Trophoblast cell (in vitro differentiated cells and primary cell): ENCODE measurements around the gene MARVELD2.
A peak's percentile ranks its signal among the peaks of the same experiment; 100 is the strongest.
"Not testable (repeated sequence)": the region's sequence is repeated elsewhere in the genome, so short reads cannot be mapped to it uniquely, and the experiment has no call there.

Source experiments
- DNase-seq, 2 donors: peaks; one replicate each; pipeline ENCODE4 v3.0.0-alpha.2; 2016
- H2AFZ ChIP-seq: 2 replicates; pipeline ENCODE4 v1.6.1; 2013; ENCODE audit warnings: low read length, moderate library complexity, mild to moderate bottlenecking; ENCODE audit not compliant: insufficient read depth, poor library complexity
- H2AK5ac ChIP-seq: 2 replicates; pipeline ENCODE4 v1.6.1; 2013; ENCODE audit warnings: mild to moderate bottlenecking, low read length
- H2BK120ac ChIP-seq: 2 replicates; pipeline ENCODE4 v1.6.1; 2013; ENCODE audit warnings: low read length, mild to moderate bottlenecking, moderate library complexity; ENCODE audit not compliant: insufficient read depth, poor library complexity
- H2BK12ac ChIP-seq: 2 replicates; pipeline ENCODE4 v1.6.1; 2013; ENCODE audit warnings: mild to moderate bottlenecking, low read length, moderate library complexity
- H2BK5ac ChIP-seq: 2 replicates; pipeline ENCODE4 v1.6.1; 2013; ENCODE audit warnings: low read length, low read depth, moderate library complexity, mild to moderate bottlenecking; ENCODE audit not compliant: poor library complexity
- H3K14ac ChIP-seq: 2 replicates; pipeline ENCODE4 v1.6.1; 2013; ENCODE audit warnings: mild to moderate bottlenecking, low read length
- H3K18ac ChIP-seq: 2 replicates; pipeline ENCODE4 v1.6.1; 2013; ENCODE audit warnings: mild to moderate bottlenecking, low read length
- H3K23ac ChIP-seq: 2 replicates; pipeline ENCODE4 v1.6.1; 2013; ENCODE audit warnings: low read length
- H3K27ac ChIP-seq: 2 replicates; pipeline ENCODE4 v1.5.1; 2013; ENCODE audit warnings: low read depth, mild to moderate bottlenecking, inconsistent platforms, low read length, moderate library complexity
- H3K27me3 ChIP-seq: 2 replicates; pipeline ENCODE4 v1.6.1; 2013; ENCODE audit warnings: inconsistent platforms, mild to moderate bottlenecking, low read length, moderate library complexity; ENCODE audit not compliant: insufficient read depth
- H3K36me3 ChIP-seq, 2 experiments: 1 replicate in 1 of 2; 2 replicates in 1 of 2; pipeline ENCODE4 v1.6.1; 2013; ENCODE audit warnings: low read length in 2 of 2, mild to moderate bottlenecking in 2 of 2, moderate library complexity in 1 of 2; ENCODE audit not compliant: insufficient read depth in 2 of 2, control insufficient read depth in 1 of 2
- H3K4ac ChIP-seq: 2 replicates; pipeline ENCODE4 v1.6.1; 2013; ENCODE audit warnings: low read depth, mild to moderate bottlenecking, low read length, moderate library complexity
- H3K4me1 ChIP-seq, 2 experiments: 1 replicate in 1 of 2; 2 replicates in 1 of 2; pipeline ENCODE4 v1.6.1; 2013; ENCODE audit warnings: low read length in 2 of 2, mild to moderate bottlenecking in 2 of 2, moderate library complexity in 1 of 2; ENCODE audit not compliant: insufficient read depth in 2 of 2, control insufficient read depth in 1 of 2
- H3K4me2 ChIP-seq: 2 replicates; pipeline ENCODE4 v1.6.1; 2013; ENCODE audit warnings: inconsistent platforms, mild to moderate bottlenecking, low read length, moderate library complexity
- H3K4me3 ChIP-seq: 2 replicates; pipeline ENCODE4 v1.5.1; 2013; ENCODE audit warnings: mild to moderate bottlenecking, low read depth, low read length, inconsistent platforms
- H3K79me1 ChIP-seq: one replicate; pipeline ENCODE4 v1.6.1; 2013; ENCODE audit warnings: low read length
- H3K79me2 ChIP-seq: 2 replicates; pipeline ENCODE4 v1.6.1; 2013; ENCODE audit warnings: low read length, mild to moderate bottlenecking; ENCODE audit not compliant: control insufficient read depth, insufficient read depth, poor library complexity
- H3K9ac ChIP-seq: 2 replicates; pipeline ENCODE4 v1.6.1; 2013; ENCODE audit warnings: mild to moderate bottlenecking, low read length
- H3K9me3 ChIP-seq: 2 replicates; pipeline ENCODE4 v1.6.1; 2013; ENCODE audit warnings: low read depth, mild to moderate bottlenecking, control low read depth, inconsistent platforms, low read length; ENCODE audit not compliant: insufficient read depth
- H4K12ac ChIP-seq: 2 replicates; pipeline ENCODE4 v1.6.1; 2013; ENCODE audit warnings: low read depth, mild to moderate bottlenecking, low read length, moderate library complexity
- H4K8ac ChIP-seq: 2 replicates; pipeline ENCODE4 v1.6.1; 2013; ENCODE audit warnings: low read depth, mild to moderate bottlenecking, low read length, moderate library complexity
- H4K91ac ChIP-seq: one replicate; pipeline ENCODE4 v1.6.1; 2013; ENCODE audit warnings: low read depth, mild to moderate bottlenecking, low read length, moderate library complexity
- WGBS: extraction: QIAGEN DNeasy Blood & Tissue Kit; methylation state at CpG from one replicate; pipeline ENCODE4 v1.1.7; 2013; ENCODE audit warnings: missing lambda C conversion rate; ENCODE audit not compliant: insufficient read length, insufficient coverage; ENCODE audit errors: extremely low coverage; 5-methylcytosine and 5-hydroxymethylcytosine counted together

Gene MARVELD2

DNA sequence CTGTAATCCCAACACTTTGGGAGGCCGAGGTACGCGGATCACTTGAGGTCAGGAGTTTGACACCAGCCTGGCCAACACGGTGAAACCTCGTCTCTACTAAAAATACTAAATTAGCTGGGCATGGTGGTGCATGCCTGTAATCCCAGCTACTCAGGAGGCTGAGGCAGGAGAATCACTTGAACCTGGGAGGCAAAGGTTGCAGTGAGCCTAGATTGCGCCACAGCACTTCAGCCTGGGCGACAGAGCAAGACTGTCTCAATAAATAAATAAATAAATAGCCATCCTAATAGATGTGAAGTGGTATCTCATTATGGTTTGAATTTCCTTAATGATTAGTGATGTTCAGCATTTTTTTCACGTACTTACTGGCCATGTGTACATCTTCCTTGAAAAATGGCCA lies 35.6 kb downstream of the MARVELD2 start:
- not testable (repeated sequence) for H3K79me2 ChIP-seq

DNA sequence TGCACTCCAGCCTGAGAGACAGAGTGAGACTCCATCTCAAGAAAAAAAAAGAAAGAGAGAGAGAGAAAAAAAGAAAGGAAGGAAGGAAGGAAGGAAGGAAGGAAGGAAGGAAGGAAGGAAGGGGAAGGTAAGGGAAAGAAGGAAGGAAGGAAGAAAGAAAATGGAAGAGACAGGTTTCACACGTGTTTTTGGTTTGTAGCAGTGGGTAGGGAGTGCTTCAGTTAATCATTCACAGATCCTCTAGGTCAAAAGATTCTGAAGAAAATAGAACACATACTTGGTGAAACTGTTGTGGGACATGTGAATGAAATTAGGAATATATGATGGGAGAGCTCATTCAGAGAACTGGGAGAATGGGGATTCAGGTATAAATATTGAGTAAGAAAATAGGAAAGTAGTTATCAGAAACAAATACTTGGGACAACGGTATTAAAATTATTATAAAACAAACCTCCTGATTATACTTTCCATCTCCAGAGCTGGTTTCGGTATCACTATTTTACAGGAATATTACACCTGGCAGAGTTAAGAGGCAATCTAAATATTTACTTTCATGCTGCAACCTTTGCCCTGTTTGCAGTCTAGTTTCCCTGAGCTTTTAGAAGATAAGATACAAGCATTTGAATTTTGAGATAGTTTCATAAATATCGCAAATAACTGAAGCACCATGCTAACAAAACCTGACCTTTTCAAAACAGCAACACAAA lies 37.2 kb downstream of the MARVELD2 start:
- Histone ChIP-seq H3K27me3 (no peaks in the 10 kb centered on the region), H3K18ac (no peak overlapping the region), H3K4me2 (no peak overlapping the region), H3K79me1 (no peaks in the 10 kb centered on the region), H4K8ac (no peak overlapping the region), H2BK120ac (no peak overlapping the region), H3K79me2 (no peaks in the 10 kb centered on the region), H3K9me3 (no peaks in the 10 kb centered on the region), H3K4me3 (no peak overlapping the region), H3K14ac (no peak overlapping the region), H2BK5ac (no peak overlapping the region), H2BK12ac (no peak overlapping the region), H2AK5ac (no peak overlapping the region), H2AFZ (no peak overlapping the region), H4K12ac (no peak overlapping the region), H3K9ac (no peak overlapping the region), H3K23ac (no peak overlapping the region), H4K91ac (no peak overlapping the region), H3K4me1 (no peaks in the 10 kb centered on the region), H3K4ac (no peak overlapping the region), H3K27ac (no peak overlapping the region), H3K36me3 (no peaks in the 10 kb centered on the region)
- peak in 1 of 2 donors; percentile 31 for DNase-seq
- no CpG with 5 or more reads among the region's 4 CpGs for WGBS

More for the DNA sequence above, 35.6 kb downstream of the MARVELD2 start:
- H2AK5ac ChIP-seq, H3K4me2 ChIP-seq, H2AFZ ChIP-seq, H3K14ac ChIP-seq, H3K27ac ChIP-seq, H3K79me1 ChIP-seq, H2BK12ac ChIP-seq, H2BK120ac ChIP-seq, H3K23ac ChIP-seq, H4K12ac ChIP-seq, H3K27me3 ChIP-seq, H2BK5ac ChIP-seq, H3K4me3 ChIP-seq, H3K9ac ChIP-seq, H3K4me1 ChIP-seq, H3K18ac ChIP-seq, H3K9me3 ChIP-seq, H4K8ac ChIP-seq, H4K91ac ChIP-seq, H3K36me3 ChIP-seq, H3K4ac ChIP-seq: not testable (repeated sequence)
- no CpG with 5 or more reads among the region's 8 CpGs for WGBS
- DNase-seq = peak; percentile 18 to 55

GRCh38 chr5:69453487-69453886 lies 38.6 kb downstream of the MARVELD2 start:
- not testable (repeated sequence) for H2AFZ ChIP-seq, H3K14ac ChIP-seq, H3K4ac ChIP-seq, H3K27me3 ChIP-seq, H3K4me2 ChIP-seq, H3K36me3 ChIP-seq, H3K79me2 ChIP-seq, H3K4me3 ChIP-seq, H3K18ac ChIP-seq, H3K9me3 ChIP-seq, H4K12ac ChIP-seq, H3K27ac ChIP-seq, H2AK5ac ChIP-seq, H2BK12ac ChIP-seq, H4K8ac ChIP-seq, H4K91ac ChIP-seq, H2BK5ac ChIP-seq, DNase-seq, H3K4me1 ChIP-seq, H2BK120ac ChIP-seq, H3K79me1 ChIP-seq, H3K9ac ChIP-seq, H3K23ac ChIP-seq
- WGBS = no CpG with 5 or more reads among the region's 3 CpGs

DNA sequence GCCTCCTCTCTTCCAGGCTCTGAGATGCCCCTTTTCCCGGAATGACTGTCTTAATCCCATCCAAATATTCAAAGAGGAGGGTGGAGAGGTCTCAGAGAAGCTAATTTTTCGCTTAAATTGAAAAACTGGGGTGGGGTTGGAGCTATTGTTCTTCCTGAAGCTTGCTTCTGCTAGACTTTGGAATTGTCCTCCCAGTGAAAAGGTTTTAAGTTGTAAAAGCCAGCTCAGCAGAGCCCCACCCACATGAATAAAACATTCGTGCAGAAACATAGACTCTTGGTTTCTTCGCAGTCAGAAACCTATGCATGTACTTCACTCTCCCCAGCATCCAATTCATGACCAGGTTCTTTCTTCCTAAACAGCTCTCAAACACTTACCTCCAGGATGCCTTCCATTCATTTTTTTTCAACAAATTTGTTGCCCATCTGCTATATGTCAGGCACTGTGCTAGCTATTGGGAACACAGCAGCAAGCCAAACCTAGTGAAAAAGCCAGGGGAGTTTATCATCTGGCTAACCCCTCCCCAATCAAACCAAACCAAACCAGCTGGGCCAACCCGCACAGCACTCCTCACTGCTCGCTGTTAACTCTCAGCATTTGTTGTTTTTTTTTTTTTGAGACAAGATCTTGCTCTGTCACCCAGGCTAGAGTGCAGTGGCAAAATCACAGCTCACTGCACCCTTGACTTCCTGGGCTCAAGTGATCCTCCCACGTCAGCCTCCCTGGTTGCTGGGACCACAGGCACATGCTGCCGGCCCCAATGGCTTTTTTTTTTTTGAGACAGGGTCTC lies 39.7 kb downstream of the MARVELD2 start:
- no peak overlapping the region for H3K14ac ChIP-seq
- H3K27ac ChIP-seq = no peak overlapping the region
- H4K91ac ChIP-seq = no peak overlapping the region
- no peak overlapping the region for H4K8ac ChIP-seq
- no peak overlapping the region for H3K4me3 ChIP-seq
- H3K79me2 ChIP-seq = no peaks in the 10 kb centered on the region
- no peak overlapping the region for H3K4me2 ChIP-seq
- no CpG with 5 or more reads among the region's 8 CpGs for WGBS
- no peak overlapping the region for H3K9ac ChIP-seq
- no peaks in the 10 kb centered on the region for H3K27me3 ChIP-seq
- H3K9me3 ChIP-seq = no peaks in the 10 kb centered on the region
- DNase-seq = peak; percentile 37 to 53
- no peaks in the 10 kb centered on the region for H3K79me1 ChIP-seq
- H2AK5ac ChIP-seq = no peak overlapping the region
- no peak overlapping the region for H2BK12ac ChIP-seq
- no peak overlapping the region for H3K4ac ChIP-seq
- no peaks in the 10 kb centered on the region for H3K36me3 ChIP-seq
- no peak overlapping the region for H3K18ac ChIP-seq
- no peak overlapping the region for H2BK5ac ChIP-seq
- no peak overlapping the region for H2BK120ac ChIP-seq
- H3K23ac ChIP-seq = no peak overlapping the region
- no peaks in the 10 kb centered on the region for H3K4me1 ChIP-seq
- no peak overlapping the region for H4K12ac ChIP-seq
- H2AFZ ChIP-seq = no peak overlapping the region
